GM18870 (cell line): ENCODE results near the gene FCN1.

ENCODE experiments used
- ATAC-seq: cut with Tn5 transposase; IDR thresholded peaks from one replicate; pipeline ENCODE4 v1.9.1; 2021; ENCODE audit warnings: moderate library complexity; ENCODE audit not compliant: unreplicated experiment

FCN1 gene

GRCh38 chr9:134915046-134915985, 2.4 kb downstream of the FCN1 start:
- no peak for ATAC-seq

- ATAC-seq, result no peak
Measured at GRCh38 chr9:134914501-134914834, 3.2 kb downstream of the FCN1 start.

GRCh38 chr9:134913713-134914500, 3.8 kb downstream of the FCN1 start:
- no peak for ATAC-seq

- ATAC-seq, result no peak
Measured at GRCh38 chr9:134913041-134913712, 4.5 kb downstream of the FCN1 start.

- ATAC-seq, result no peak
Measured at GRCh38 chr9:134912126-134912840, 5.4 kb downstream of the FCN1 start.

GRCh38 chr9:134909511-134910481, 7.9 kb downstream of the FCN1 start:
- ATAC-seq, result no peak

GRCh38 chr9:134908524-134909309, 9.0 kb downstream of the FCN1 start:
- no peak for ATAC-seq

- no peak for ATAC-seq
Measured at GRCh38 chr9:134902936-134903335, 14.8 kb downstream of the FCN1 start.

- no peak for ATAC-seq
Measured at GRCh38 chr9:134899818-134900217, 17.9 kb downstream of the FCN1 start.

- no peak for ATAC-seq
Measured at GRCh38 chr9:134899168-134899567, 18.5 kb downstream of the FCN1 start.

- no peak for ATAC-seq
Measured at GRCh38 chr9:134898319-134898718, 19.4 kb downstream of the FCN1 start.

- no peak for ATAC-seq
Measured at GRCh38 chr9:134897584-134898170, 20.0 kb downstream of the FCN1 start.

GRCh38 chr9:134896834-134897583, 20.7 kb downstream of the FCN1 start:
- ATAC-seq, result no peak

- no peak for ATAC-seq
Measured at GRCh38 chr9:134895908-134896833, 21.5 kb downstream of the FCN1 start.

- no peak for ATAC-seq
Measured at GRCh38 chr9:134895567-134895907, 22.2 kb downstream of the FCN1 start.

- ATAC-seq, result no peak
Measured at GRCh38 chr9:134895097-134895496, 22.6 kb downstream of the FCN1 start.
